GM18508 (cell line): ENCODE measurements around the gene SASH1.

ENCODE experiments used
- ATAC-seq: cut with Tn5 transposase; IDR thresholded peaks from one replicate; pipeline ENCODE4 v1.9.1; 2021; ENCODE audit warnings: moderate number of reproducible peaks; ENCODE audit not compliant: insufficient read depth, unreplicated experiment

The SASH1 gene

DNA sequence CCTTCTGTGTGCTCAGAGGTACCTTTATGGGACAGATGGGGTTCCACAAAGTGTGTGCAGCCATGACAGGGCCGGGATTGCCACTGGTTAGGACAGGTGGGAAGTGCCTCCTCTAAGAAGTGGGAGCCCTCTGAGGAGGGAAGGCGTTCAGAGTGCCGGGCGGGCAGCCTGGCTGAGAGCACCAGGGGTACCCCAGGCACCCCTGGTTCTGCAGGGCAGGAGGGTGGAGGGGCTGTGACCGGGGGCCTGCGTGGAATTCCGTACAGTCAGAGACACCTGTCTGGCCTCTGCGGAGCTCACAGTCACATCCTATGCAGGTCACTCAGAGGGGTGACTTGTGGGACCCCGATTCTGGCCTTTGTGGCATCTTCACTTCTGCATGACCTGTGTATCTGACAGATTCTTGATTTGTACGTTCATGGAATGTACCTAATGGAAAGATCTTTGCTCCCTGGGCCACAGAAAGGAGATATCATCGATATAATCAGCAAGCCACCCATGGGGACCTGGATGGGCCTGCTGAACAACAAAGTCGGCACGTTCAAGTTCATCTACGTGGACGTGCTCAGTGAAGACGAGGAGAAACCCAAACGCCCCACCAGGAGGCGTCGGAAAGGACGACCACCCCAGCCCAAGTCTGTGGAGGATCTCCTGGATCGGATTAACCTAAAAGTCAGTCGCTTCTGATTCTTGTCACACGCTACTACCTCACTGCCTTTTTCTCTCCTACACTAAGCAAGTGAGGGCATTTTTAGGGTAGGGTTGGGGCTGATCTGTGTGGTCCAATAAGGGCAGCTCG, 190.9 kb downstream of the SASH1 start:
- ATAC-seq = no peak

DNA sequence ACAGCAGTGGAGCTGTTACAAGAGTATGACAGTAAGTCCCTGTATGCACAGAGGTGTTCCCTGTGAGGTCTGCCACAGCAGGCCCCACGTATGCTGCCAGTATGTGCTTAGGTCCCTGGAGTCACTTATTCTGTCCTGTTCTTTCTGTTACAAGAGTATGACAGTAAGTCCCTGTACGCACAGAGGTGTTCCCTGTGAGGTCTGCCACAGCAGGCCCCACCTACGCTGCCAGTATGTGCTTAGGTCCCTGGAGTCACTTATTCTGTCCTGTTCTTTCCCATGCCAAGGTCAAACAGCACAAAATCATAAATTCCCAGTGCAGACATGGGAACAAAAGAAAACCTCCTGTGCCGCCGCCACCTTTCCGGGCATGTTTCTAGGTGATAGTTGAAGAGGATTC, 192.2 kb downstream of the SASH1 start:
- no peak for ATAC-seq

DNA sequence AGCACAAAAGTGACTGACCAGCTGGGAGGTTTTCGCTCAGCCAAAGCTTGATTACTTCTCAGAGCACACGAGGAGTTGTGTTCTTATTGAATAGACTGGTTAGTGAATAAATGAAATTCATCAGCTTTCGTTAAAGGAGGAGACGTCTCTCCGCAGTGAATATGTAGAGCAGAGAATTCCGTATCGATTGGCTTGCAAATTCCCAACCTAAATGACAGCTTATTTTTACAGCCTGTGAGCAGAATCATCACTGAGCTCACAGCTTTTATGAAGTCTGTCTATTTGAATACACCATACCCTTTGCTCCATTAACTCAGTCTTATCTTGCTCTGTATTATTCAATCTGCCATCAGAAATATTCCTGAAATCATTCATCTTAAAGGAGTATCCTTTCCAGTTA, 192.7 kb downstream of the SASH1 start:
- ATAC-seq = no peak

DNA sequence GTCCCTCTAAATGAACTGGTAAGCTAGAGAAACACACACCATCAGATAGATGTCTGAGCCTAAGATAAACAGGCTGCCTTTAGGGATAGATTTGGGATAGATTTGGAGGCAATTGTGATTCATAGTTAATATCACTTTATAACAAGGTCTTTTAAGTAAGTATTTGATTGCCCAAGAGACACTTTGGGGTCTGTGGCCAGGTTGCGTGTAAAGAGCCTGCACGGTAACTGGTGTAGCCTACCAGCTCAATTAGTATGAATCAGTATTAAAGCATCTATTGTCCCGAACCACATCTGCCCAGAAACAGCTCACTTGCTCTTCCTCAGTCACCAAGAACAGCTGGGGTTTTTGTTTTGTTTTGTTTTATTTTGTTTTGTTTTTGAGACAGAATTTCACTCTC, 193.3 kb downstream of the SASH1 start:
- no peak for ATAC-seq

DNA sequence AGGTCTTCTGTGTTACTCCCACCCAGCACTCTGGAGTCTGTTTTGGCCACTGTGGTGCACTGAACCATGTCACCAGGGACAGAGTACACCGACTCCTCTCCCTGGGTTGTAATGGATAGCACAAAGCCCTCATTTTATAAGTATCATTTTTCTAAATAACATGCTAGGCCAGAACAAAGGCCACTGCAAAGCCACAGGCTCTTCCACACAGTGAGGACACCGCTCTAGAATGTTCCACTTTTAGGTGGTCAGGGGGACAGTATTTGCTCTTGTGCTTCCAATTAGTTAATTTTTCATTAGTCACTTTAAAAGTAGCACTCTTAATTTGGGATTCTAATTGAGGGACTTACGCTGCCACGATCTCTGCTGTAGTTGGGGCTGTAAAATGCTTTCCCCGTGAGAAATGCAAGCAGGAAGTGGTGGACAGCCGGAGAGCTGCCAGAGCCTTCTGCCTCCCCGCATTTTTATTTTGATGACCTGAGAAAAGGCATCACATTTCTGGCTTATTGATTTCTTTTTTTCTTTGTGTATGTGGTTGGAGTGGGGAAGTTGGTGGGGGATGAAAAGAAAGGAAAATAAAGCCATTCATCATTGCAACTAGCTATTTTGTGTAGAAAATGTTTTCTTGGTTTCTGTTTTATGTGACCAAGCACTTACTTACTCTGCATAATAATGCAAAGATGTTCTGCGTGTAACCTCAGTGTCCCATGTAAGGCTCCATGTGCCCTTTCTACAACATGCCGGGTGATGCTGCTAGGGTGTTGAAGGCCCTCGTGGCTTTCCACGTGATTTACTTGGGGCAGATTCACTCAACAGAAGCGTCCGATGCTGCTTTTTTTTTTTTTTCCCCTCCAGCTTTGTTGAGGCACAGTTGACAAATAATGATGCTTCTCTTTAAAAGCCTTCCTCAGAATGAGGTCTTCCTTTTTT, 195.9 kb downstream of the SASH1 start:
- ATAC-seq = no peak

DNA sequence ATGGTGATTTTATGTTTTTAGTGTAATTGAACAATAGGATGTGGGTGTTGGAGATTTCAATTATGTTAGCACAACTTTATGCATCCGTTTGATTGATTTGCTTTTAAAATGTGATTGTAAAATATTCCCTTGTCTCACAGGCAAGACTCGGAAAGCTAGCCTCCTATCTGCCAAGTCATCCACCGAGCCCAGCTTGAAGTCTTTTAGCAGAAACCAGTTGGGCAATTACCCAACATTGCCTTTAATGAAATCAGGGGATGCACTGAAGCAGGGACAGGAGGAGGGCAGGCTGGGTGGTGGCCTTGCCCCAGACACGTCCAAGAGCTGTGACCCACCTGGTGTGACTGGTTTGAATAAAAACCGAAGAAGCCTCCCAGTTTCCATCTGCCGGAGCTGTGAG, 200.9 kb downstream of the SASH1 start:
- ATAC-seq = no peak

DNA sequence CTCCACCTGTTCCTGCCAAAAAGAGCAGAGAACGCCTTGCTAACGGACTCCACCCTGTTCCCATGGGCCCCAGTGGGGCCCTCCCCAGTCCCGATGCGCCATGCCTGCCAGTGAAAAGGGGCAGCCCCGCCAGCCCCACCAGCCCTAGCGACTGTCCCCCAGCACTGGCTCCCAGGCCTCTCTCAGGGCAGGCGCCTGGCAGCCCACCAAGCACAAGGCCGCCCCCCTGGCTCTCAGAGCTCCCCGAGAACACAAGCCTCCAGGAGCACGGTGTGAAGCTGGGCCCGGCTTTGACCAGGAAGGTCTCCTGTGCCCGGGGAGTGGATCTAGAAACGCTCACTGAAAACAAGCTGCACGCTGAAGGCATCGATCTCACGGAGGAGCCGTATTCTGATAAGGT, 201.8 kb downstream of the SASH1 start:
- no peak for ATAC-seq

DNA sequence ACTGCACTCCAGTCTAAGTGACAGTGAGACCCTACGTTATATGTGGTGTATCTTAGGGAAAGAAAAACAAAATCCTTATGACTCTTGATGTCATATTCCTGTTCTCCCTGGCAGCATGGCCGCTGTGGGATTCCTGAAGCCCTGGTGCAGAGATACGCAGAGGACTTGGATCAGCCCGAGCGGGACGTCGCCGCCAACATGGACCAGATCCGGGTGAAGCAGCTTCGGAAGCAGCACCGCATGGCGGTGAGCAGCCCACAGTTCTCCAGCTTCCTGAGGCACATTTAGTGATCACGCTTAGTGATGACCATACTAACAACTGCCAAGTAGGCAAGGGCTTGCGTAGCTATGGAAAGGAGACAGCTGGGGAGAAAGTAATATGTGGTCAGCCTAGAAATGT, 203.3 kb downstream of the SASH1 start:
- no peak for ATAC-seq

DNA sequence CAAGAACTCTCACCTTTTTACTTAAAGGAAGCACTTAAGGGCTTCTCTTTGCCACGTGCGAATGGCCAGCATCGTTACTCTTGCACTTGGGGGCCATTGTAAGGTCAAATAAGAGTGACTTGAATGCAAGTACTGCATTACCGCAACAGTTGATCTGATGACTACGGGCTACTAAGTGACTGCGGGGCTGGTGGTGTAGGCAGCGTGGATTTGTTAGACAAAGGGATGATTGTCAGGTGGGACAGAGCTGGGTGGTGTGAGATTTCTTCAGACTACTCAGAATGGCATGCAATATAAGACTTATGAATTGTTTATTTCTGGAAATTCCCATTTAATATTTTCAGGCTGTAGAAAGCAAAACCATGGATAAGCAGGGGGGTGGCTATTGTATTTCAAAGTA, 204.5 kb downstream of the SASH1 start:
- ATAC-seq = no peak

DNA sequence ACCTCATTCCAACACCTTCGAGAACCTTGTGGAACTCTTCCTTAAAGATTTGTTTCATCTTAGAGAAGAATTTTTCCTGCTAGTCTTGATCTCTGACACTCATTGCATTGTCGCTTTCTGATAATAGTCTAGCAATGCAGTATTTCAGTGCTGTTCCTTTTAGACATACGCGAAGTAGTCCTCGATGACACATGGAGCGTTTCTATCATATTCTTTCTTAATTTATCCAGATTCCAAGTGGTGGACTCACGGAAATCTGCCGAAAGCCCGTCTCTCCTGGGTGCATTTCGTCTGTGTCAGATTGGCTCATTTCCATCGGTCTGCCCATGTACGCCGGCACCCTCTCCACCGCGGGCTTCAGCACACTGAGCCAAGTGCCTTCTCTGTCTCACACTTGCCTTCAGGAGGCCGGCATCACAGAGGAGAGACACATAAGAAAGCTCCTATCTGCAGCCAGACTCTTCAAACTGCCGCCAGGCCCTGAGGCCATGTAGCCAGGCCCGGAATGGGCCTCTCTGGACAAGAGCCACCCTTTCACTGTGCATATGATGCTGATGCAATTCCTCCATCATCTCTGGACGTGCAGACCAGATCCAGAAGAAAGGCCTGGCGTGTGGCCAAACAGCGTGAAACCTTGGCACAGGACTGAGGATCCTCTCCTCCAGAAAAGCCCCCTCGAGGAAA, 205.6 kb downstream of the SASH1 start:
- no peak for ATAC-seq

DNA sequence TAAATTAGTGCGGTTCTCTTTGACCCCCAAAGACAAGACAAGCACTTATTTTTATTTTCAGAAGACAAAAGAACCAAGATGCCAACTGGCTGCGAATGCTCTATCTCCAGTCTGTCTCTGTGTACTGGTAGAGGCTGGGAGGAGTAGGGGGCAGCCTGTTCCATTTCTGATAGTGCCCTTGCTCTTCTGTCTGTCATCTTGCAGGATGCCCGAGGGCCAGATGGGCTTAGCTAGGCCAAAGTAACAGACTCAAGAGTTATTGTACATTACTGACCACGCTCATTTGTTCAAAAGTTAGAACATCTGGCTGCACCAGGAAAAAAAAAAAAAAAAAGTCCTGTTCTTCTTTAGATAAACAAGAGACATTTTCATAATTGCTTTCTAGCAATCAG, 206.1 kb downstream of the SASH1 start:
- no peak for ATAC-seq

DNA sequence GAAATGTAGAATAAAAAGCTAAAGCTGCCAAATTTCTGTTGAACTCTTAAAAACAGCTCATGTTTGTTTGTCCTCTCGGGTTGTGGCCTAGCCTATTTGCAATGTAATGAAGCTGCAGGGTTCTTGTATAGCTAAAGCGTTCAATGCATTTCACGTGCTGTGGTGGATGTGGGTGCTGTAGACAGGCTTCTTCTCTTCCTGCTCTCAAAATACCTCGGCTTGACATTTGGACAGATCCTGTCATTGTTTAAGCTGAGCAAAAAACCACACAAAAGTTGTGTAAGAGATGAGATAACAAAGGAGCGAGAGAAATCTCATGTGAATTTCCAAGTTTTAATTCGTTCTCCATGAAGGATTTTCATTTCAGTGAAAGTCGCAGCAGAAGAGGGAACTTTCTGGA, 207.9 kb downstream of the SASH1 start:
- ATAC-seq = no peak

DNA sequence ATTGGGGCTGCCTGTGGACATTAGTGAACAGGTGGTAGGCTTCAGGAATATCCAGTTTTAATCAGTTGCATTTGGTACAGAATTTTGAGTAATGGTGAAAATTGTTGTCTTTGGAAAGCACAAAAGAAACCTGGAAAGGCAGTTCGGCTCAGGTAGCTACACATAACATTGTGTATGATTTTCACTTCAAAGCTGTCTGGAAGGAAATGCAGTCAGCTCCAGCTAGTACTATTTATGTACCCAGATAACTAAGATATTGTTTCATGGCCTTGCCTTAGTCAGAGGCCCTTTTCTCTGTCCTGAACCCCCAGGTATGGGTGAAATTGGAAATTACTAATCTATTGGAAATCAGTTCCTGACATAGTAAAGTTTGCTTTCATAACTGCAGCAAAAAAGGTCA, 208.6 kb downstream of the SASH1 start:
- ATAC-seq = no peak

DNA sequence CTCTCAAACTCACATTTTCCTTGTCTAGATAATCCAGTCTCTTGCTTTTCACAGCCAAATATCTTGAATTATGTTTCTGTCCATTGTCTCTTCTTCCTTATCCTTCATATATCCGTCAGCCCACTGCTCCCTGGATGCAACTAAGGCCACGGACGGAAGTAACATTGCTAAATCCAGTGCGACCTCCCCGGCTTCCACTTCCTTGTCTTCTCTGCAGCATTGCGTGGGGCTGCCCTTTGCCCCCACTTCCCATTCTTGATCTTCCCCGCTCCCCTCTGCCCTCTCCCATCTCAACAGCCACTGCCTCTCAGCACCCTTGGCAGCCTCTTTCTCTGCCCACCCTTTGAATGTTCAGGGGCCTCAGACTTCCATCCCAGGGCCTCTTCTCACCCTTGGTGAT, 213.8 kb downstream of the SASH1 start:
- ATAC-seq = no peak

DNA sequence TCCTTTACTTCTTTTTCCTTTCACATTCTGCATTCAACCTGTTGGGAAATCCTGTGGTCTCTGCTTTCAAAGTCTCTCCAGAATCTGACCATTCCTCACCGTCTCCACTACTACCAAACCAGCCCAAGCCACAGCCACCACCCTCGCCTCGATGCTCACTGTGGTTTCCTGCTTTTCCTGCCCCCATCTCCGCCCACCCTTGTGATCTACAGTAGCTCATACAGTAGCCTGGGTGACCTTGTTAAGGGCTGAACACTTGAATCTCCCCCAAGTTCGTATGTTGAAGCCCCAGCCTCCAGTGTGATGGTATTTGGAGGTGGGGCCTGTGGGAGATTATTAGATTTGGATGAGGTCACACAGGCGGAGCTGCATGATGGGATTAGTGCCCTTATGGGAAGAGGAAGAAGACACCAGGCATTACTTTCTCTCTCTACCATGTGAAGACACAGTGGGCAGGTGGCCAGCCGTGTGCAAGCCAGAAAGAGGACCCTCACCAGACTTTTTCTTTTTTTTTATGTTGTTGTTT, 215.2 kb downstream of the SASH1 start:
- ATAC-seq = no peak

DNA sequence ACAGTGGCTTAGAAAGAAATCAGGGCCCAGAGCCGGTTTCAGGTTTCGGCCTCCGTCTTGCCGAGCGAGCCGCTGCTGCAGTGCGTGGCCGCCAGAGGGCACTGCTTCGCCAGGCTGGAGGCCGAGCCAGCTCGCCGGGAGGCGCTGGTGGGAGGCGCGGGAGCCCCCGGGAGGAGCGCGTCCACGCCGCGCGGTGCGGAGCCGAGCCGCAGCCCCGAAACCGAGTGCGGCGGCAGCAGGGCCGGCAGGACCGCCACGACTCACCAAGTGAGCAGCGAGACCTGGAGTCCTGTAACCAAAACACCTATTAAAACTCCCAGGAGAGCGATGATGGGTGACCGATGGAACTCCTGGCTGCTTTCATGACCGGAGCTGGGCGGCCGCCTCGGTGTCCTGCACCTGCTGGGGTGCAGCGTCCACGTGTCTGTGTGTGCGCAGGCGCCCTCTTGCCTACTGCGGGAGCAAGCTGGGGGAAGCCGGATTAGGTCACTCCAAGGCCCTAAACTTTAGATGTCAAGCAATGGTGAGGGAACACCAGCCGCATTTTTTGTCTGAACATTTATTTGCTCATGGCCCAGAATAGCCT, 217.3 kb downstream of the SASH1 start:
- ATAC-seq = no peak

DNA sequence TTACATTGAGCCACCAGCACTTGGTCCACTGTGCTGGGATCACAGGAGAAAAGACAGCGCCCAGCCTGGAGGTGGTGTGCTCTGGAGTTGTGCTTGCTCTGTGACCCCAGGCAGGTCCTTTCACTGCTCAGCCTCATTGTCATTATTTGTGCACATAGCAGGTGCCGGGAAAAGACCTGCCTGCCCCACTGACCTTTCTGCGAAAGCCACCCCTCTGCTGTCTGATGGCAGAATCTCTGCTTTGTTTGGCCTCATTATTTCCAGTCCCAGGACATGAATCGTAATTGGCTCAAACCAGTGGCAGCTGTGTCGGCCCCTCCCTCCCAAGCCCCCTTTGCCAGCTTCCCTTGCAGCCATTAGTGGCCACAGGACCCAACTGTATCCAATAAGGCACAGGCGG, 219.0 kb downstream of the SASH1 start:
- ATAC-seq = no peak

DNA sequence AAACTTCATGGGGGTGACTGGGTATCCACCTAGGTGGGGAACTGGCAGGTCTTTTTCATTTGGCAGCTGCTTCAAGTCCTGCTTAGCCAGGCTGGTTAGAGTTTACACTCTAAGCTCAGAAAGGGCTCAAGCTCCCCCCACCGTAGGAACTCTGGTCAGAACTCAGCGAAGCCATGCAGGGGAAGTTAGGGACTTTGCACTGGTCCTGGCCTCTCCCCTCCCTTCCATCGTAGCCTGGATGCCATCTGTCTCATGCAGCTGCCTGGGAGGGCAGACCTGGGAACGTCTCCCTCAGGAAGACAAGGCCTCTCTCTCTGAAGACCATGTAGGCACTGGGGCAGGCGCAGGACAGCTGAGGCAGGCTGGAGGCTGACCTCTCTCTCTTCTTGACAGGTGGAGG, 220.4 kb downstream of the SASH1 start:
- no peak for ATAC-seq

DNA sequence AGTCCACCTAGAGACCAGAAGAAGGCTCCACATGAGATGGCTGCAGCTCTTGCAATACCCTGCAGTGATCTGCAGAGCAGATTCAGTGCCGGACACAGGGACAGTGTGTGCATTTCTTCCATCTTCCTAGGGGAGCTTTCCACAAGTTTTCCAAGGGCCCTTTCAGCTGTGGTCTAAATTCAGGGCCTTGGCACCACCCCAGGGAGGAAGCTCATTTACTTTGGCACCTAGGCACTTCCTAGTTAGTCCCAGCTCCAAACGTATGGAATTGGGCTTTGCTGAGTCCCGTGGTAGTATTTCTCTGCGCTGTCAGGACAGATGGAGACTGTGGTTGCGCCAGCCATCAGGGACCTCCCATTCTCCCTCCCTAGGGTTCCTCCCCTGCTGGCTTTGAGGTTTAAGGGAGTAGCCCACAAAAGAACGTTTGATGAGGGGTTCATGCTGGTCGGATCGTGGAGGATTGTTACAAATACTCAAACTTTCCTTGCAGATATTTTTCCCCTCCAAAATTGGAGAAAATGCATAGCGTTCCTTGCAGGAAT, 221.9 kb downstream of the SASH1 start:
- ATAC-seq = no peak

DNA sequence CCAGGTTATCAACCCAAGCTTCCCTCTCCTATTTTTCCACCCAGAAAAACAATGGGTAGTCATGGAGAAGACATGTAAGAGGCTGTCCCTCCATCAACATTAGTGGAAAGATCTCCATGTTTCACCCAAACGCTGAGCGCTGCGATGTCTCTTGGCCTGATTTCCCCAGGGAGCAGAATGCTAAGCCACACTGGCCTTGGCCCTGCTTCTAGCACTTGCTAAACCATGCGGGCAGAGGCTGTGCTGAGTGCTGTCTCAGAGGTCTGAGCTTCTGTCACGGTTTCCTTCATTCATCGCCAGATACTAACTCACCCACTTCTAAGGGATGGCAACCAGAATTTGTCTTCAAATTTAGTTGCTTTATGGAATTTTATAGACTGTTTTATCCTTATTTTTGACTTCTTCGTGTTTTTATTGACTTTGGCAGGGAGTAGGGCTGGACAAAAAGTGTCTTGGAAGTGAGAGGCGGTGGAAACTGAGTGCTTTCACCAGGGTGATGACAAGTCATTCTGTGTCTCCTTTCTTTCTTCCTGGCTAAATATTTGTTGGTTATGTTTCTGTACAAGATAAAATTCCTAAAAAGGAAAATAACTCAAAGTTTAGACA, 222.8 kb downstream of the SASH1 start:
- ATAC-seq = no peak
